GM04503 (cell line): Measurements from ENCODE around the gene POLR1H.

Experiments
- DNase-seq: peaks from one replicate; pipeline ENCODE4 v3.0.0-alpha.2; 2012; ENCODE audit warnings: low read depth

The POLR1H gene

DNA sequence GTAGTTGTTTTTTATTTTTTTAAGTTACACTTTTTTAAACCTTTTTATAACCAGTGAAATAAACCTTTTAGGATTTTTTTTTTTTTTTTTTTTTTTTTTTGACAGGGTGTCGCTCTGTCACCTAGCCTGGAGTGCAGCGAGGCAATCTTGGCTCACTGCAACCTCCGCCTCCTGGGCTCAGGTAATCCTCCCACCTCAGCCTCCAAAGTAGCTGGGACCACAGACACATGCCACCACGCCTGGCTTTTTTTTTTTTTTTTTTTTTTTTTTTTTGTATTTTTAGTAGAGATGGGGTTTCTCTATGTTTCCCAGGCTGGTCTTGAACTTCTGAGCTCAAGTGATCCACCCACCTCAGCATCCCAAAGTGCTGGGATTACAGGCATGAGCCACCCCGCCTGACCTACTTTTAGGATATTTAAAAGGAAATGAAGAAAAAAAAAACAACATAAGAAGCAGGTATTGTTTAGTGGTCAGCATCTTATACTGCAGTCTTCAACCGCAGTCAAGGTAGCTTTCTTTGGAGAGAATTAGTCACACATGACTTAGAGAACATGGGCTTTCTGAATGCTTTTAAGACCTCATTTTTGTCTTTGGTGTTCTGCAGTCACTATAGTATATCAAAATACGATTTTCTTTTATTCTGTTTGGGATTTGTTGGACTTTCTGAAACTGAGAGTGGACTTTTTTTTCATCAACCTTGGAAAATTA is 1.6 kb downstream of the POLR1H start:
- DNase-seq, result no peak

DNA sequence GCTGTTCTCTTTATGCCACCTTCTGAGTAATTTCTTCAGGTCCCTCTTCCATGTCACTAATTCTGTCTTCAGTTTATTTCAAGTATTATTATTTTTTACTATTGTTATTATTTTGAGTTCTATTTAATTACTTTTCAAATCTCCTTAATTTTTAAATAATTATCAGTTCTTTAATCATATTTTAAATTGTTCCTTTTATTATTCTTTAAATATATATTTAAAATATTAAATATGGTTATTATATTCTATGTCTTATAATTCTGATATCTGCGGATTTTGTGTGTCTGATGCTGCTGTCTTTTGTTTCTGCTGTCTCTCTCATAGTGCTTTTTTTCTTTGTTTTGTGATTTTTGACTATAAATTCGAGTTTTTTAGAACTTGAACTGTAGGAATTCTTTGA is 2.2 kb downstream of the POLR1H start:
- no peak for DNase-seq

DNA sequence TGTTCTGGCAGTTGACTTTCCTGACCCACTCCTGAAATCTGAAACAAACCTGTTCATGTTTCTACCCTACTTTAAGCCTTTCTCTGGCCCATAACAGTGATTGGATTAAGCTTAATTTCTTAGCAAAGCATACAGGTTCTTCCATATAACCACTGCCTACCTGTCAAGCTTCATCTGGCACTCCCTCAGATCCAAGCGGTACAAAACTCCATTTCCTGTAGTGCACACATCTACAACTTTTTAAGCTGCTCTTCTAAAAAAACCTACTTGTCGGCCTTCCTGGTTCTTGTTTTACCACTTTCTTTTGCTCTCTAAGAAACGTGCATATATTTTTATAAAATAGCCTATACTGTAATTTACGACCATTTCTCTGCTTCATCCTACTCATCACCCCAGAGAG is 5.0 kb downstream of the POLR1H start:
- no peak for DNase-seq

DNA sequence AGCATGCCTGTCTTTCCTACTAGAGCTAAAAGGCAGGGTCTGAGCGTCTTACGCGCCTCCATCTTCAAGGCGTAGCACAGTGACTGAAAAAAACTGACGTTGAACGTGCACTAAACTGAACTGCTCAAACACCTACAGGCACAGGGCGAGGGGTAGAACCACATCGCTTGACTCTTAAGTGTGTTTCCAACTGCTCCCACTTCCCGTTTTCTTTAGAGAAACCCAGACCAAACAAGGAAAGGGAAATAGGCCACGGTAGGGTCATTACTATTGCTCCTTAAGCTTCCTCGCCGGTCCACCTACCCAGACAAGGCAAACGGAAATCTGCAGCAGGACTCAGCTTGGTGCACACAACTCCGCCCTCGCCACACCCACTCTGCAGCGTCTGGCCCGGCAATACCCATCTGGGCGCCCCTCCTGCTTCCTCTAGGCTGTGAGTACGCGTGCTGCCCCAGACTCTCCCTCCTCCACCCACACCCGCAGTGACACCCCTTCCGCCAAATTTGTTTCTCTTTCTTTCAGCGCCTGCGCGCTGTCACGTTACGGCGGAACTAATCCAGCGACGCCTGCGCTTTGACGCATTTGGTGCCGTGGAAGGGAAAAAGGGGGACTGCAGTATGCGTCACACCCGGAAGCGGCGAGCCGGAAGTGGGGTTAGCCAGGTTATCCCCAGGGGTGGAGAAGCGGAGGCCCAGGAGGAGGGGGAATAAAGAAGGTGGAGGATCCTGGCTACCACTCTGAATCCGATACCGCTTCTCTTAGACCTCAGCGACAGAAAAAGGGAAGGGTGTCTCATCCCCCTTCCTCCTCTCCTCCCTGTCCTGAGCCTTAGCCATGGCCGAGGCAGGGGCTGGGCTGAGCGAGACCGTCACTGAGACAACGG is 5.8 kb downstream of the POLR1H start, which contains the start of gene PPP1R11:
TSS of gene PPP1R11 (plus strand) at position 622 of the 883 bp plus-strand sequence. CDS start at position 835, 213 bp downstream.
- DNase-seq, result peak; percentile 97

DNA sequence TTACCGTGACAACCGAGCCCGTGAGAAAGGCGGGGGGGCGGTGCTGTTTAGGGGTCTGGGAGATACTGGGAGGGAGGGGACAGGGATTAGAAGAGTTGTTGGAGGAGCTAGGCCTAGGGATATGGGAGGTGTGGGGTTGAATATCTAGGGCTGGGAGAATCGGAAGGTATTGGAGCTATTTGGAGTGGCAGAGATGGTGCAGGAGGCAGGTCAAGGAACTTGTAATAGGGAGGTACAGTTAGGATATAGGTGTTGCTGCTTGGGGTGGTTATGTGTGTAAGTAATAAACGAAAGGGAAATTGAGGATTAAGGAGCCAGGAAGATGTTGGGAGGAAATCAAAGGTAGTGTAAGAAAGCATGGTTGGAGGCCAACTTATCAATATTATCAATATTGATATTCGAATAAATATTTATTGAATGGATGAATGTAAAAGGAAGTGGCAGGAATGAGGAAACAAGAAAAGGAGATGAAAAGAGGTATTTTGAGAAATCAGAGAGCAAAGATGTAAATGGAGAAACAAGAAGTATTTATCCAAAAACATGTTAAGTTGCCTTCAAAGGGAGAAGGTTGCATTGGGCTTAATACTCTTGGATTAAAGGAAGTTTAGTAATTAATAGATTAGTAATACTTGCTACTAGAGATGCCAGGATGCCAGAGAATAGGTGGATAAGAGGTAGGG is 6.5 kb downstream of the POLR1H start:
- DNase-seq, result no peak

DNA sequence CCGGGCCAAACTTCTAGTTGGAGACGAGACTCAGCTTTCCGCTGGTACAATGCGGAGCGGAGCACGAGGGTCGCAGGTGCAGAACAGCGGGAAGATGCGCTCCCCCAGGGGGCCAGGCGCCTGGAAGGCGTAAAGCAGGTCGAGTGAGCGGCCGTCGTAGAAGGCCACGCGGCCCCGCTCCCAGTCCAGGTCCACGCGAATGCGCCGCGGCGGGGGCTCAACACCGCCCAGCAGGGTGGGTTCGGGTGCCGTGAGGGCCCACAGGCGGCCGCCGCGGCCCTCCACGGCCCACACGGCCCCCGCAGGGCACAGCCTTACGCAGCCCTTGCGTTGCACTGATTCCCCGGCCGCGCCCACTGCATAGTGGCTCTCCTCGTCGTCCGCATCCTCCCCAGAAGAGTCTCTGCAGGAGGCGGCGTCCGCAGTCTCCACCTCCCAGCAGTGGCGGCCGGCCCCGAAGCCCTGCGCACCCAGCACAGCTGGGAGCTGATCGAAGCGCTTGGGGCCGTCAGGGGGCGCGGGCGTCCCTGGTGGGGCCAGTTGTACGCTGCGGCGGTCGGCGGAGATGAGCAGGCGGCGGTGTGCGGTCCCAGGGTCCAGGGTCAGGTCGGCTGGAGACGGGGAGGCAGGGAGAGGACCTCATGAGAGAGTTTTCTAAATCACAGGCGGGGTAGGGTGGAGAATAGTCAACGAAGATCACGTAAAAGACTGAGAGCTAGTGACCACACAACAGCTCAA is 10.2 kb downstream of the POLR1H start:
- no peak for DNase-seq

DNA sequence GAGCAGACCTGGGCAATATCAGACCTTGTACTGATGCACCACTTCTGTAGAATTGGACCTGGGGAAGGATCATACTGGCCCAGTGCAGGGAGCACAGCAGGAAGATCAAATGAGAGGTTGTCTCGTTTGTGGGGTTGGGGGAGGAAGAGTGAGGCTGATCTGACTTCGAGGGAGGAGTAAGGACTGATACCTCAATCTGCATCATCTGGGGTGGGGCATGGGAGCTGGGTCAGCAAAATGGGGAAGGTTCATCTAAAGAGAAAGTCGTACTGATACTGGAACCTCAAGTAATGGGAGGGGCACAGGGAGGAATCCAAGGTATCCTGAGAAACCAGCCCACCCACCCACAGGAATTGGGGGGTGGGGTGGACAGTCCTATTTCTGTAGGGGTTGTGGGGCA is 10.8 kb downstream of the POLR1H start:
- no peak for DNase-seq

DNA sequence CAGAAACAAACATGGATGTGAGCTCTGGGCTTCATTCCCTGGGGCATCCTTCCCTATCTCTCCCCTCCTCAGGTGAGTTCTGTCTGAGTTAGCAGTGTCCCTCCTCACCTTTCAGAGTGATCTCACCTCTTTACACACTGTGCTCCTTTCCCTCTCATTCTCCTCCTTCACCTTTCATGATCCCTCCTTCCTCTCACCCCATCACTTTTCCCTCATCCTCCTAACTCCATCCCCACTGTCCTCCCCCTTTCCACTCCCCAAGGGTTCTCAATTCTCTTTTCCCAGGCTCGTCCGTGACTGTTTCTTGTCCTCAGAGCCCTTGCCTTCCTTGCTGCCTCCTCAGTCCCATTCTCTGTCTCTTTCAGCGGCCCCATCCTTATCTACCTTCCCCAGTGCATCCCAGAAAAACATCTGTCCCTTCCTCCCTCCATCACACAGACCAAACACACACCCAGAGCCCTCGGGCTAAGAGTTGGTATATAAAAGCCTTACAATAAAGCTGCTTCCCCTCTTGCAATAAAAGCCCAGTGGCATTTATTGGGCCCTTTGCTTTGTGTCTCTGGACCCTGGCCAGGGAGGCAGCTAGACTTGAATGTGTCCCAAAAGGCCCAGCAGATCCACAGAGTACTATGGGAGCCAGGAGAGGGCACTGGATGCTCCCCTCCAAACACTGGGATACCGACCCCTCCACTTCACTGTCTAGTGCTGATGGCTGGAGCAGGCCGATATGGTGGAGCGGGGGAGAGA is 12.6 kb downstream of the POLR1H start:
- DNase-seq, result no peak

DNA sequence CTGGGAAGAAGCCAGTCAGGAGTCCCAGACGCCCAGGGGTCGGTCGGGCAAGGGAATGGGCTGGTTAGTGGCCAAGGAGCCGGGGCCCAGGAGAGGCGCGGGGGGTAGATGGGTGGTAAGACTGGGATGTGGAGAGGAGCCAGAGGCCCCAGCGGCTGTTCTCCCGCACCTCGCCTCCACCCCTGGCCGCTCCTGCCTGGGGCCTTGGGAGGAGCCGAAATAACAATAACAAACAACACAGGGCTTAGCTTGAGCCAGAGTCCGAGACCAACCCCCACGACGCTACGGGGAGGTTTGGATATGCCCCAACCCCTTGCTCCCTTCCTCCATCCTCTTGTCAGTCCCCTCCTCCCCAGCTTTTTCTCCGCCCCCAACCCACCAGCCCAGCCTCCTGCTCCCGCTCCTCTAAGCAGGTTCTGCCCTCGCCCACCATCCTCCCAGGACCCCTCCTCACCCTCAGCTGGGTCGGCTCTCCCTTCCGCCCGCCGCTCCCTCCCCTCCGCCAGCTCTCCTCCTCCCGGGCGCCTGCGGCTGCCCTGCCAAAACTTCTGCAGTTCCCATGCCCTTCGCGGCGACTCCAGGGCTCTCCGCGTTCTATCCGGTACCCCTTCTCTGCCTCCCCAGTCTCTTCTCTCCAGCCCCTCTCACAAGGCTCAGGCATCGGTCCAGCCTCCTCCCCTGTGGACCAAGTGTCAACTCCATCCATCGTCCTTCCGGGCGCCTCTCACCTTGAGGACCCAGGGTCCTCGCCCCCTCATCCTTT is 13.4 kb downstream of the POLR1H start:
- DNase-seq, result no peak

DNA sequence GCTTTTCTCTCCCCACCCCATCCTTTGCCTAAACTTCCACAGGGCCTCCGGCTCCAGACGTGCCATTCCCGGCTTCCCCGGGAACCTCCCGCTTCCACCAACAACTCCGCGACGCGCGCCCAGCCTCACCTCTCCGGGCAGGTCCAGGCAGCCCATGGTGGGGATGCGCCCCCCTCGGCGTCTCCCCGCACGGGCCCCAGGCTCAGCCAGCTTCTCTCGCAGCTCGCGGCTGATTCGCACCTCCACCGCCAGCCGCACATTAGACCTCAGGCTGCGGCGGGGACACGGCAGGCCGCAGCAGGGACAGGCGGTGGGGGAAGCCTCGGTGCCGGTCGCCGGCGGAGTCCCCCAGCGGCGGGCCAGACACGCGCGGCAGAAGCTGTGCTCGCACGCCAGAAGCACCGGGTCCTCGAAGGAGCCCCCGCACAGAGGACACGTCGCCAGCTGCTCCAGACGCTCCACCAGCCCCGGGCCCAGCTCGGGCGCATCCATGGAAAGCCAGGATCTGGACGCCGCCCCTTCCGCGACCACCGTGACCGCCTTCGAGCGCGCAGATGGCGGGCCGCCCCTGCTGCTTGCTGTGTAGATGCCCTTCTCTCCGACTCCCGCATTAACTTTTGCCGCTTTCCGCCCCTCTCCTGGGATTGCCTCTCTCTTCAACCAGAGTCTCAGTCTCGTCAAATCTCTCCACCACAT is 14.2 kb downstream of the POLR1H start, which contains the start of gene RNF39:
TSS of gene RNF39 (minus strand) at position 676 of the 696 bp plus-strand sequence. CDS start at position 492, 184 bp downstream.
- no peak for DNase-seq

DNA sequence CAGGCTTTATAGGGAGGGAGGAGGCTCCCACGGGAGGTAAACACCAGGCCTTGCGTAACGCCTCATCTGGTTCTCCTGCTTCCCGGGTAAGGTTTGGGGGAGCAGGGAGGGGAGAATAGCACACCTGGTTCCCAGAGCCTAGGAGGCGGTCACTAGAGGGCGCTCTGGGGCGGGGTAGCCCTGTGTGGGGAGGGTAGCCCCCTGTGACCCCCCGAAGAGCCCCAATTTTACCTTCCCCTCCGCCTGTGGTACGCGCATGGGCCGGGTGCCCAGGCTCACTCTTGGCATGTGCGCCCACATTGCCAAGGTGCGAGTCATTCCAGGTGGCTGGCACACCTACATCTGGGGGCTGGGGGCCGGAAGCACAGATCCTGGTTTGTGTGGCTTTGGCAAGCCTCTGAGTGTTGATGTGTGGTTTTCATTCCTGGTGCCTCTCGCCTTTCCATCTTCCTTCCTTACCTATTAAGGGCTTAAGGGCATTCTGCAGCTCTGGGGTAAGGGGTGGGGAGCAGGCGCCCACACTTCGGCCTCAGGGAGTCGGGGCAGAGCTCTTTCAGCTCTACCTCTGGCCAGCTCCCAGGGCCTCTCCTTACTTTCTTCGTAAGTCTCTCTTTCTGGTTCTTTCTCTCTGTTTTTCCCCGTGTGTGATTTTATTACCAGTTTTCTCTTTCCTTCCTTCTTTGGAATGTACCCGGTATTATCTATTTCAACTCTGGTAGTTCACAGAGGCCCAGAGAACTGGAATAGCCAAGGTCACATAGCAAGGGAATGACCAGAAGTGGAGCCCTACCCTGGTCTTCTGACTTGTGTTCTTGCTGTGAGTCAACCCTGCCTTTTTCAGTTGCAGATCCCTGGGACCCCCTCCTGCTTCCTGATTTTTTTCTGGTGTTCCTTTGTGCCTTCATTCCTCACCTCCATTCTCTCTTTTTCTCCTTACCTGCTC is 15.0 kb downstream of the POLR1H start:
- DNase-seq, result no peak

DNA sequence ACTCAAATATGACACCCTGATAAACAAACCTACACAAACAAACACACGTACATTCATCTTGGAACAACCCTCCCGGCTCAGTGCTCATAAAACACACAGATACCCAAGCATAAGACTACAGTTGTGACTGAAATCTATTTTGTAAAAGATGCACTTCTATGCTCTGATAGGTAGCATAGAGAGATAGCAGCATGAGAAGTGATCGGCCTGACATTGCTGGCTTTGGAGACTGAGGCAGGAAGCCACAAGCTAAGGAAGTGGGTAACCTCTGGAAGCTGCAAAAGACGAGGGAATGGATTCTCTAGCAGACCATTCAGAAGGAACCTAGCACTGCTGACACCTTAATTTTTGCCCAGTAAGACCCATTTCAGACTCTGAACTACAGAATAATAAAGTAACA is 16.2 kb downstream of the POLR1H start:
- no peak for DNase-seq

DNA sequence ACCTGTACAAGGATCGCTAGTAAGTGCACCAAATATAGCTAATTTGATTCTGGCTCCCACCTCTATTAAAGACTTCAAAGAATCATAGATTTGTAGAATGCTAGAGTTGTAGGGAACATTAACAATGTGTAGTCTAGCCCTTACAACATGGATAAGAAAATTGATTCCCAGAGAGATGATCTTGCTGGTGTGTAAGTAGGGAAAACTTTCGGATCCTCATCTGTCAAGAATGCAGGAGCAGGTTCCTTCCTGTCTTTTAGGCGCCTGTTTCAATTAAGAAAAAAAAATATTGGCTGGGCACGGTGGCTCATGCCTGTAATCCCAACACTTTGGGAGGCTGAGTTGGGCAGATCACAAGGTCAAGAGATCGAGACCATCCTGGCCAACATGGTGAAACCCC is 26.8 kb downstream of the POLR1H start:
- no peak for DNase-seq

DNA sequence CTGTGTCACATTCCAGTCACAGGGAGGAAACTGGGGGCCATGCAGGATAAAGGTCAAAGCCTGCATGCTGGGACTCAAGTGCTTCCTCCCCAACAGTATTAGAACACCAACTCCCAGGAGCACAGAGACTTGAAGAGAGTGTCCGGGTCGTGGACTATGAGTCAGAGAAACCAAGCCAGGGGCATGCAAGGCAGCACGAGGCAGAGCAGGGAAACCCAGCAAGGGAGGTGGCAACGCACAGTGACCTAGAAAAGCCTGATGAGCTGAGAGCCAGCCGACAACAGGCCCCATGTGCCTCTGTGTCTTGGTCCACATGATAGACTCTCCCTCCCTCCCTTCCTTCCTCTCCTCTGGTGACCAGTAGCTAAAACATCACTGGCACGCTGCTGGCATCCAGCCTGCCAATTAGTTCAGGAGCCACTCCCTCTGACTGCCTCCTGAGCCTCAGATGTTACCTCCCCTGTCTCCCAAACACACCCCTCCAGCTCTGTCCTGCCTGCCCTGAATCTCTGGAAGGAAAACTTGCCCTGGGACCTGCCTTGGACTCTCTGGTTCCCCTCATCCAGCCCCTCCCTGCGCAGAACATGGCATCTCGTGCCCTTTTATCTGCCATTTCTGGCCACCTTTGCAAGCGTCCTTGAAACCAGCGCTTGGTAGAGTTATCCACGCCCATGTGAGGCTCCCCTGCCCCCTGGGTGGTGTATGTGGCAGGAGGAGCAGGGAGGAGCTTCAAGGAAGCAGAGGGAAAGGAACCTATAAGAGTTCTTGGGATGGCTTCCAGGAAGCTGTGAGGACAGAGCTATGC is 30.7 kb downstream of the POLR1H start:
- DNase-seq, result peak; percentile 91

DNA sequence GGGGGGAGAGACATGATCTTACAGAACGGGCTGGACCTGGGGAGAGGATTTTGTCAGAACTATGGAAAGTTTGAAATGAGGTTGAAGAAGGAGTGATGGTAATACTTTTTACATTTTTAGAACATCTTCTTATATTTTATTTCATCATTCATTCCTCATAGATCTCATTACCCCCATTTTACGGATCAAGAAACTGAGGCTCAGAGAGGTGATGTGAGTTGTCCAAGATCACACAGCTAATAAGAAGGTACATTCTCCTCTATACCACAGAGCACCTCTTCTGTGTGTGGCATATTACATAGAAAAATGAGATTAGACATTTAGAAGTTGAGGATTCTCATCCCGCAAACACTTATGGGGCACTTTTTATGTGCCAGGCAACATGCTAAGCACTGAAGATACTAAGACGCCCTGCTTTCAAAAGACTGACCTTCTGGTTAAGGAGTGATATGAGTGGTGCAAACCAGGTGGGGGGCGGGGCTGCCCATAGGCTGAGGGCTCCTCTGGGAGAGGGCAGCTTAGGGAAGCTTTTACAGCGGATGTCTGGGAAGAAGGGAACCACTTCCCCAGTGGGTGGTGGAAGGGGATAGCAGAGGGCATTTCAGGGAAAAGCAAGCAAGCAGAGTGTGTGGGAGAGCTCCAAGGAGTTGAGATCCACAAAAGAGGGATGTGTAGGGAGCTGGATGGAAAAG is 31.9 kb downstream of the POLR1H start:
- no peak for DNase-seq

DNA sequence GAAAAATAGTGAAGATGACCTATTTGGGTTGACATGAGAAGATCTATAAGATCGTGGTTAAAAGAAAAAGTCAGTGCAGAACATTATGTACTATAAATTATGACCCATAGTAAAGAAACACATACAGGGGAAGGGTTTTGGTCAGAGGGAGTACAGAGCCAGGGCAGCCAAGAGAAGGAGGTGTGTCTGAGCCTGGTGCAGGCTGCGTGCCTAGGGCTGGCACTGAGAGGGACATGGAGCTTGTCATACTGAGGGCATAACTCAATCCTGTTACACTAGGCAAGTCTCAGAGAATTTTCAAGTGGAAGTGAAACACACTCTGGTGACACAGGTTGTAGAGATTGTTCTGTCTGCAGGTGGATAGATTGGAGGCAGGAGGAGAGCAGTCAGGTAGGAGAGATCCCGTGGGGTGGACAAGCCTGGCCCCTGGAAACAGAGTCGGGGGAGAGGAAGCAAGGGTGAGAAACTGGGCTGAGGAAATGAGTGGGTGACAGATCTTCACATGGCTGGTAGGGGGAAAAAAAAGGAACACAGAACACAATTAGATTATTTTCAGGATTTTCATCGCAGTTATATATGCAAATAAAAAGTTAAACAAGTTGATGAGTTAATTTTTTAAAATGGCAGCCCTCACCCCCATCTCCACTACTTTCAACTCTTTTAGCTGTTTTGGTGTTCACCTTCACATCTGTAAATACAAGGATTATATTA is 33.0 kb downstream of the POLR1H start:
- DNase-seq, result no peak
